Osteocyte (in vitro differentiated cells): ENCODE data around the gene NLGN1. TPM values are rescaled to one million over a fixed set of nuclear protein-coding genes. Genes with fewer than 3 reads are reported as not detected.

Source experiments
- DNase-seq: peaks from one replicate; pipeline ENCODE4 v3.0.0; 2021; ENCODE audit warnings: mixed read lengths; ENCODE audit not compliant: unreplicated experiment; ENCODE audit errors: extremely low spot score
- H3K27ac Mint-ChIP-seq: one replicate; pipeline ENCODE4 v1.8.0; 2021; ENCODE audit warnings: mild to moderate bottlenecking, mixed read lengths; ENCODE audit not compliant: unreplicated experiment
- H3K27me3 Mint-ChIP-seq: one replicate; pipeline ENCODE4 v1.8.0; 2021; ENCODE audit warnings: mixed read lengths; ENCODE audit not compliant: unreplicated experiment
- H3K36me3 Mint-ChIP-seq: one replicate; pipeline ENCODE4 v1.8.0; 2021; ENCODE audit warnings: mixed read lengths; ENCODE audit not compliant: unreplicated experiment
- H3K4me1 Mint-ChIP-seq: one replicate; pipeline ENCODE4 v1.8.0; 2021; ENCODE audit warnings: mixed read lengths; ENCODE audit not compliant: unreplicated experiment
- H3K4me3 Mint-ChIP-seq: one replicate; pipeline ENCODE4 v1.8.0; 2021; ENCODE audit warnings: mild to moderate bottlenecking, moderate library complexity, mixed read lengths; ENCODE audit not compliant: unreplicated experiment
- H3K9me3 Mint-ChIP-seq: one replicate; pipeline ENCODE4 v1.8.0; 2021; ENCODE audit warnings: mixed read lengths; ENCODE audit not compliant: unreplicated experiment
- total RNA-seq: library from RNA; stranded (reverse); gene quantifications from 2 replicates; pipeline ENCODE4 v1.2.1, GENCODE V29; 2021
- TF ChIP-seq, protein P1 (sequence below): fragments of 200-600 bp; sonication (generic); IDR thresholded peaks from 2 replicates; pipeline ENCODE4 v1.5.0; 2021; ENCODE audit warnings: antibody characterized with exemption, mild to moderate bottlenecking, moderate library complexity

NLGN1 gene
- total RNA-seq, 1 donor from 2014 or later = 3.9 TPM

DNA sequence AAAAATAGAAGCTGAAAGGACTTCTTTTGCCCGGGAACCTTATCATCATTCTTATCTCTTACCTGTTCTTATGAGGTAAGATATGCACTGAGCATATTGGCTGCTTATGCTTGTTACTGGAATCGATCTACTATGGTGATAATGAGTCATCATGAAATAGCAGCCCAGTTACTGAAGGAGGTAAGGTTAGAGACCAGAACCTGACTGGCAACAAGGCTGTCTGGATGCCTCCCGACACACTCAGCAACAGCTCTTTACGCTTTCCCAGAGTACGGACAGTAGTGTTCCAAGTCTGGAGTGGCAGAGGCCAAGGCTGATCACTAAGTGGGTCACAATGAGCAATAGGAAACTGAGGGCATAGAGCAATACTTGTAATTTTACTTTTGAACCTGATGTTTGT lies 314.1 kb downstream of the NLGN1 start:
- Mint-ChIP-seq H3K4me3 (no peak overlapping the region), H3K9me3 (no peaks in the 10 kb centered on the region)

DNA sequence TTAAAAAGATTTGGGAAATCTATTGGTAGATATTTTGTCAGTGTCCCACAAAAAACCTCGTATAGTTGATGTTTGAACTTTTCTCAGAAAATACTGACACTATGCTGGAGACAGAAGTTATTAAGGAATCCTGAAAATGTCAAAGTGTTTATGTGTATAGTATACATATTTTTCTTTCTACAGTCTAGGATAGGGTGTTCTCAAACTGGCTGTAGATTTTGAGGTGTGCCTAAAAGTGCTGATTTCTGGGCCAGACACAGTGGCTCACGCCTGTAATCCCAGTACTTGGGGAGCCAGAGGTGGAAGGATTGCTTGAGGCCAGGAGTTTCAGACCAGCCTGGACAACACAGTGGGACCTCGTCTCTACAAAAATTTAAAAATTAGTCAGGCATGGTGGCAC lies 322.0 kb downstream of the NLGN1 start:
- no peak for DNase-seq
- no peak overlapping the region for H3K27ac Mint-ChIP-seq
- no peaks in the 10 kb centered on the region for H3K27me3 Mint-ChIP-seq
- no peak overlapping the region for H3K4me3 Mint-ChIP-seq
- no peaks in the 10 kb centered on the region for H3K9me3 Mint-ChIP-seq
- H3K4me1 Mint-ChIP-seq = peaks cover 8% of the 10 kb centered on the region
- H3K36me3 Mint-ChIP-seq = no peaks in the 10 kb centered on the region
- TF ChIP-seq, protein P1, sequence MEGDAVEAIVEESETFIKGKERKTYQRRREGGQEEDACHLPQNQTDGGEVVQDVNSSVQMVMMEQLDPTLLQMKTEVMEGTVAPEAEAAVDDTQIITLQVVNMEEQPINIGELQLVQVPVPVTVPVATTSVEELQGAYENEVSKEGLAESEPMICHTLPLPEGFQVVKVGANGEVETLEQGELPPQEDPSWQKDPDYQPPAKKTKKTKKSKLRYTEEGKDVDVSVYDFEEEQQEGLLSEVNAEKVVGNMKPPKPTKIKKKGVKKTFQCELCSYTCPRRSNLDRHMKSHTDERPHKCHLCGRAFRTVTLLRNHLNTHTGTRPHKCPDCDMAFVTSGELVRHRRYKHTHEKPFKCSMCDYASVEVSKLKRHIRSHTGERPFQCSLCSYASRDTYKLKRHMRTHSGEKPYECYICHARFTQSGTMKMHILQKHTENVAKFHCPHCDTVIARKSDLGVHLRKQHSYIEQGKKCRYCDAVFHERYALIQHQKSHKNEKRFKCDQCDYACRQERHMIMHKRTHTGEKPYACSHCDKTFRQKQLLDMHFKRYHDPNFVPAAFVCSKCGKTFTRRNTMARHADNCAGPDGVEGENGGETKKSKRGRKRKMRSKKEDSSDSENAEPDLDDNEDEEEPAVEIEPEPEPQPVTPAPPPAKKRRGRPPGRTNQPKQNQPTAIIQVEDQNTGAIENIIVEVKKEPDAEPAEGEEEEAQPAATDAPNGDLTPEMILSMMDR = no peak

More for the DNA sequence above, 314.1 kb downstream of the NLGN1 start:
- Mint-ChIP-seq H3K36me3 (no peaks in the 10 kb centered on the region), H3K4me1 (no peaks in the 10 kb centered on the region), H3K27ac (no peak overlapping the region), H3K27me3 (no peaks in the 10 kb centered on the region)
- TF ChIP-seq, protein P1 = no peak
- no peak for DNase-seq

DNA sequence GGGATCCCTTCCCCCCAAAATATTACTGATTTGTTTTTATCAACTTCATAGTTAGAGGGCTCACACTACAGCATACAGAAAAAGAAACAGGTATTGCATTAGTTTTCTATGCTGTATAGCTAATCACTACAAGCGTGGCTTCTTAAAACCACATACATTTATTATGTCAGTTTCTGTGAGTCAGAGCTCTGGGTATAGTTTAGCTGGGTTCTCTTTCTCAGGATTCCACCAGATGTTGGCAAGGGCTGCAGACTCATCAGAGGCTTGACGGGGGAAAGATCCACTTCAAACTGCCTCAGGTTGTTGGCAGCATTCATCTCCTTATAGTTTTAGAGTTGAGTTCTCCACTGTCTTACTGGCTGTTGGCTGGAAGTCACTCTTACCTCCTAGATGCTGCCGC lies 328.0 kb downstream of the NLGN1 start:
- TF ChIP-seq, protein P1 = no peak
- Mint-ChIP-seq H3K27ac (no peak overlapping the region), H3K4me3 (no peak overlapping the region)

DNA sequence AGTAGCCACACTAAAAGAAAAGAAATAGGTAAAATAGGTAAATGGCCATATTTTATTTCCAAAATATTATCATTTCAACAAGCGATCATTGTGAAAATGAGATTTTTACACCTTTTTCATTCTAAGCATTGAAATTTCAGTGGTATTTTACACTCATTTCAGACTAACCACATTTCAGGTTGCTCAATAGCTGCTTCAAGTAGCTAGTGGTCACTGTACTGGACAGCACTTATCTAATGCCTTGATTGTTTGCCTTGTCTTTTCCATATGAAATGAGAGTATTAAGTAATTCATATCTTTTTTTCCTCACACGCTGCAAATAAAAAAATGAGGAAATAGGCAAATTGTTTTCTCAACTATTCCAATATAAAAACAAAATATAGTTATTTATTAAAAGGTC lies 332.8 kb downstream of the NLGN1 start:
- H3K36me3 Mint-ChIP-seq = no peaks in the 10 kb centered on the region
- no peak overlapping the region for H3K4me3 Mint-ChIP-seq
- H3K27ac Mint-ChIP-seq = no peak overlapping the region
- H3K4me1 Mint-ChIP-seq = peaks cover 10% of the 10 kb centered on the region
- H3K27me3 Mint-ChIP-seq = no peaks in the 10 kb centered on the region
- TF ChIP-seq, protein P1 = no peak
- H3K9me3 Mint-ChIP-seq = no peaks in the 10 kb centered on the region
- DNase-seq = no peak

More for the DNA sequence above, 328.0 kb downstream of the NLGN1 start:
- H3K9me3 Mint-ChIP-seq = no peaks in the 10 kb centered on the region
- H3K4me1 Mint-ChIP-seq = no peaks in the 10 kb centered on the region
- DNase-seq = no peak
- no peaks in the 10 kb centered on the region for H3K36me3 Mint-ChIP-seq
- no peaks in the 10 kb centered on the region for H3K27me3 Mint-ChIP-seq

DNA sequence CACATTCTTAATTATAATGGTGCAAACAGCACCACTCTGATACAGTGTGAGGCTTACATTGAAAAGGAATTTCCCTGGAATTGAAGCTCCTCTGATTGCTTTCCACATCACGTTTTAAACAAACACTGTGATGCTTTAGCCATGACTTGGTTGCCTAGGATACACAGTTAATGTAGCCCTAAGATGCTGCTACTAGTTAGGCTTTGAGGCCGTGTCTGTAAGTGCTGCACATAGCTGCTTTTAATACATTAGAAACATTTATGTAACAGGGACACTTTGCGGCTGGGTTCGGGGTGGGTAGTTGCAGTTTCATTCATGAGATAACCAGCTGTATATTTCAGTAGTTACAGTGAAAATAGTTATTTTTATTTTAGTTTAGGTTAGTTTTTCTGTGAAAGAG lies 334.7 kb downstream of the NLGN1 start:
- H3K27me3 Mint-ChIP-seq = no peaks in the 10 kb centered on the region
- no peak overlapping the region for H3K27ac Mint-ChIP-seq
- no peak overlapping the region for H3K4me3 Mint-ChIP-seq
- peaks cover 19% of the 10 kb centered on the region for H3K4me1 Mint-ChIP-seq
- DNase-seq = no peak
- H3K9me3 Mint-ChIP-seq = no peaks in the 10 kb centered on the region
- TF ChIP-seq, protein P1 = no peak
- H3K36me3 Mint-ChIP-seq = no peaks in the 10 kb centered on the region
